Renal cortical epithelial cell (primary cell): Measurements from ENCODE around the gene ACSL6. TPM values are rescaled to one million over a fixed set of nuclear protein-coding genes. Genes with fewer than 3 reads are reported as not detected.

Experiments used
- DNase-seq: peaks from one replicate; pipeline ENCODE4 v3.0.0-alpha.2; 2011; ENCODE audit warnings: low read depth
- total RNA-seq: library from RNA; depleted of rRNA; stranded (reverse); fragments of >200 nt; gene quantifications from 2 replicates; pipeline ENCODE4 v1.2.3, GENCODE V29; 2014

ACSL6 gene
- total RNA-seq, 1 donor from 2014 or later: 0.05 TPM

GRCh38 chr5:132016721-132017250 lies 5.3 kb upstream of the ACSL6 start:
- DNase-seq: no peak

- no peak for DNase-seq
Observed at GRCh38 chr5:132013711-132014110, 2.3 kb upstream of the ACSL6 start.

GRCh38 chr5:132013006-132013689 lies 1.7 kb upstream of the ACSL6 start:
- no peak for DNase-seq

- peak; percentile 49 for DNase-seq
Observed at GRCh38 chr5:132012371-132013005, 1.0 kb upstream of the ACSL6 start.

GRCh38 chr5:132010989-132011621 lies 353 bp downstream of the ACSL6 start:
- DNase-seq: no peak

GRCh38 chr5:132010645-132010988 lies 841 bp downstream of the ACSL6 start:
- no peak for DNase-seq

- DNase-seq: no peak
Observed at GRCh38 chr5:132009706-132010405, 1.6 kb downstream of the ACSL6 start.

- peak; percentile 33 for DNase-seq
Observed at GRCh38 chr5:132008961-132009680, 2.3 kb downstream of the ACSL6 start.

- DNase-seq: no peak
Observed at GRCh38 chr5:132008163-132008473, 3.3 kb downstream of the ACSL6 start.

- peak; percentile 71 for DNase-seq
Observed at GRCh38 chr5:132007399-132008162, 3.9 kb downstream of the ACSL6 start.

- no peak for DNase-seq
Observed at GRCh38 chr5:132006331-132007120, 4.9 kb downstream of the ACSL6 start.

GRCh38 chr5:132005591-132005990 lies 5.9 kb downstream of the ACSL6 start:
- no peak for DNase-seq

GRCh38 chr5:132003982-132004381 lies 7.5 kb downstream of the ACSL6 start:
- DNase-seq: no peak

- no peak for DNase-seq
Observed at GRCh38 chr5:132003170-132003744, 8.2 kb downstream of the ACSL6 start.

- DNase-seq: no peak
Observed at GRCh38 chr5:132002757-132003156, 8.7 kb downstream of the ACSL6 start.

GRCh38 chr5:132001647-132002561 lies 9.6 kb downstream of the ACSL6 start:
- DNase-seq: peak; percentile 6

GRCh38 chr5:132000677-132001453 lies 10.6 kb downstream of the ACSL6 start:
- DNase-seq: no peak

GRCh38 chr5:132000241-132000490 lies 11.3 kb downstream of the ACSL6 start:
- no peak for DNase-seq
